Adrenal gland (tissue), 12 donors: ENCODE data around the gene RPS24. TPM values are rescaled to one million over a fixed set of nuclear protein-coding genes. Genes with fewer than 3 reads are reported as not detected.

Experiments used
- DNase-seq, 7 donors: peaks; one replicate each; pipeline ENCODE4 v3.0.0-alpha.2; 2019 to 2020
- H3K27ac ChIP-seq, 5 donors: fragments of 200-600 bp; sonication (generic) in 4 of 5; 1 replicate in 3 of 5; 2 replicates in 2 of 5; pipeline versions ENCODE4 v1.5.1 to v1.8.0; 2016 to 2020; ENCODE audit warnings: mild to moderate bottlenecking in 1 of 5
- H3K27me3 ChIP-seq: fragments of 200-600 bp; 2 replicates; pipeline ENCODE4 v1.8.0; 2021
- H3K36me3 ChIP-seq, 2 donors: fragments of 200-600 bp; replicated peaks in 1 of 2; 1 replicate in 1 of 2; 2 replicates in 1 of 2; pipeline versions ENCODE4 v1.5.1 to v1.8.0; 2018 to 2022
- H3K4me1 ChIP-seq, 2 donors: fragments of 200-600 bp; replicated peaks in 1 of 2; 1 replicate in 1 of 2; 2 replicates in 1 of 2; pipeline versions ENCODE4 v1.5.1 to v1.8.0; 2018 to 2021
- H3K4me3 ChIP-seq, 4 donors: fragments of 200-600 bp; sonication (generic) in 3 of 4; one replicate each; pipeline ENCODE4 v1.5.1; 2016 to 2018
- H3K9me3 ChIP-seq, 3 donors: fragments of 200-600 bp; sonication (generic) in 1 of 3; replicated peaks in 1 of 3; 1 replicate in 2 of 3; 2 replicates in 1 of 3; pipeline versions ENCODE4 v1.5.1 to v1.8.0; 2016 to 2021
- POLR2A ChIP-seq, 2 donors: fragments of 450-650 bp; IDR thresholded peaks; one replicate each; pipeline ENCODE4 v1.6.1; 2017; ENCODE audit warnings: antibody characterized with exemption in 2 of 2, mild to moderate bottlenecking in 2 of 2, moderate library complexity in 1 of 2
- WGBS, 4 donors: extraction: QIAGEN DNeasy Blood & Tissue Kit in 2 of 4; methylation state at CpG; one replicate each; pipeline versions ENCODE4 v1.1.5 to v1.1.7; 2013 to 2017; 5-methylcytosine and 5-hydroxymethylcytosine counted together
- intact Hi-C, 2 donors: fragments of 100-400 bp; cut with DNase I; formaldehyde crosslinking; loops; one replicate each; pipeline versions ENCODE4 v1.14.1 to v1.15.0; 2022 to 2023
- polyA plus RNA-seq, 3 donors: library from polyadenylated mRNA; stranded (reverse); fragments of 200-250 nt in 2 of 3; fragments of 350-450 nt in 1 of 3; fragmentation: Illumina TruSeq in 1 of 3; extraction: RNeasy Lipid Tissue Mini Kit (QIAGEN cat#74804) in 1 of 3; gene quantifications; one replicate each; pipeline ENCODE4 v1.2.3, GENCODE V29; 2013 to 2014
- total RNA-seq, 9 donors: library from RNA; depleted of rRNA in 4 of 9; stranded (reverse); fragments of >200 nt in 4 of 9; fragments of 120-200 nt in 1 of 9; fragmentation: NEBNext Ultra II Directional in 1 of 9; extraction: Animal tissue kit (Norgen Biotek cat#: 25700) in 1 of 9; gene quantifications; one replicate each; pipeline versions ENCODE4 v1.1.0 to v1.2.4, GENCODE V29; 2013 to 2023
- TF ChIP-seq, protein P1 (sequence below), 6 experiments: fragments of 450-650 bp in 4 of 6; fragments of 200-600 bp in 2 of 6; sonication (generic) in 1 of 6; IDR thresholded peaks; 1 replicate in 5 of 6; 2 replicates in 1 of 6; pipeline versions ENCODE4 v1.5.1 to v1.8.0; 2016 to 2021; ENCODE audit warnings: antibody characterized with exemption in 6 of 6, mild to moderate bottlenecking in 2 of 6, moderate library complexity in 1 of 6
- donor health status: healthy with polysubstance abuse.
- donor health status: Bipolar disorder and iron deficiency.
- donor health status: DM: yes; HTN: yes; CAD: no.
- donor health status: DM: no; HTN: no; CAD: no.
- donor health status: DM: no; HTN: no; CAD: no.
- donor health status: DM: yes; HTN: yes; CAD: no.

The RPS24 gene
- total and polyA plus RNA-seq, 12 donors, result 1,129 to 4,974 (median 1,962) TPM

DNA sequence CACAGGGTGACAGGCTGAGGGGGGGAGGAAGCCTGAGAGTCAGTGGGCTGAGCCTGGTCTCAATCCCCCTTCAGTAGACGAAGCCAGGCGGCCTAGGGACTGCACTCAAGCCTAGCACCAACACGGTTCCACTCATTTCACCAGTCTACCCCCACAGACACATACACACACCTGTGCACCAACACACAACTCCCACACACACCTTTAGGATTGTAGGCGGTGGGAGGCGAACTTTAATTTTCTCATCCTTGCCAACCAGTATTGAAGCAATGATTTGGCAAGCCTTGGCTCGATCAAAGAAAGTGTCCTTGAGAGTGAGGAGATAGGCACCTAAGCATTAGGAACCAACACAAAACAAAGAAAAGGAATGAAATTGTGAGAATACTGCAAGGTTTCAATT is 24.0 kb upstream of the RPS24 start:
- Histone ChIP-seq H3K36me3 (peaks cover 0 to 74% of the 10 kb centered on the region in 2 donors), H3K4me3 (no peak overlapping the region), H3K4me1 (peaks cover 0 to 10% of the 10 kb centered on the region in 2 donors), H3K27ac (peak overlapping the region in 1 of 5 donors; percentile 3), H3K27me3 (no peaks in the 10 kb centered on the region), H3K9me3 (no peaks in the 10 kb centered on the region)
- WGBS, 4 donors, result 70 to 81% (median 77%) methylated on average over 6 of the region's 6 CpGs
- intact Hi-C loops, result loop anchor here in 1 of 2 donors (10.0 kb wide), 3 partner anchors 95 to 205 kb away; no protein-coding TSS in a partner anchor
- DNase-seq, result peak in 1 of 7 donors; percentile 24
- no peak for TF ChIP-seq POLR2A (IDR thresholded peaks at IDR 0.05)
- TF ChIP-seq, protein P1, sequence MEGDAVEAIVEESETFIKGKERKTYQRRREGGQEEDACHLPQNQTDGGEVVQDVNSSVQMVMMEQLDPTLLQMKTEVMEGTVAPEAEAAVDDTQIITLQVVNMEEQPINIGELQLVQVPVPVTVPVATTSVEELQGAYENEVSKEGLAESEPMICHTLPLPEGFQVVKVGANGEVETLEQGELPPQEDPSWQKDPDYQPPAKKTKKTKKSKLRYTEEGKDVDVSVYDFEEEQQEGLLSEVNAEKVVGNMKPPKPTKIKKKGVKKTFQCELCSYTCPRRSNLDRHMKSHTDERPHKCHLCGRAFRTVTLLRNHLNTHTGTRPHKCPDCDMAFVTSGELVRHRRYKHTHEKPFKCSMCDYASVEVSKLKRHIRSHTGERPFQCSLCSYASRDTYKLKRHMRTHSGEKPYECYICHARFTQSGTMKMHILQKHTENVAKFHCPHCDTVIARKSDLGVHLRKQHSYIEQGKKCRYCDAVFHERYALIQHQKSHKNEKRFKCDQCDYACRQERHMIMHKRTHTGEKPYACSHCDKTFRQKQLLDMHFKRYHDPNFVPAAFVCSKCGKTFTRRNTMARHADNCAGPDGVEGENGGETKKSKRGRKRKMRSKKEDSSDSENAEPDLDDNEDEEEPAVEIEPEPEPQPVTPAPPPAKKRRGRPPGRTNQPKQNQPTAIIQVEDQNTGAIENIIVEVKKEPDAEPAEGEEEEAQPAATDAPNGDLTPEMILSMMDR (IDR thresholded peaks at IDR 0.05), result no peak

DNA sequence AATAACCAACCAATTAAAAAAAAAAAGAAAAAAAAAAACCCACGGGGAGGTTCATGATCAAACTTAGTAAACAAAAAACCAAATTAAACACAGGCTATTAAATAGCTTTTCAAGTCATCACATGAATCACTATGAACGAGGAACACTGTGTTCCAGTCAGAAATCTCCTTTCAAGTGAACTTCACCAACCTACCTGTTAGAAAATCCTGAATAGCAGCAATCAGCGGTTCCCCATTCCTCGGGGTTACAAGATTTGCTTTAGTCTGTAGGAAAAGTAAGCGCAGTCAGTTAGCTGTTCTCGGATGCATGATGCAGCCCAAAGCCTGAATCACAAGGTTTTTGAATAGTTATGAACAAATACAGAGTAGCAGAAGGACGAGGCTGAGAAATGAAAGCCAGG is 23.4 kb upstream of the RPS24 start:
- H3K36me3 ChIP-seq, result peaks cover 0 to 68% of the 10 kb centered on the region in 2 donors

DNA sequence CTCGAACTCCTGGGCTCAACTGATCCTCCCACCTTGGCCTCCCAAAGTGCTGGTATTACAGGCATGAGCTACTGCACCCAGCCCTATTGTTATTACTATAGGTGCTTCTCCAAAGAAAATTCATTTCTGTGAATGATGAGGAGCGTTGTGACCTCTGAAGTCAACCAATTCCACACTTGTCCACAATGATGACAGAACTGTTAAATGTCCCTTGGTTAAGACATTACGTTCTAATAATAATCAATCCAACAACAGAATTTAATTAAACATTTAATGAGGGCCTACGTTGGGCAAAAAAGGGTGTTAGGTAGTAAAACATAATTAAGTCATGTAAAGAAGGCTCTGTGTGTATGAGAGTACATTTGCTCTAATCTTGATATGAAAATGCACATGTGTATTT is 22.6 kb upstream of the RPS24 start:
- intact Hi-C loops, result loop anchor here in 1 of 2 donors (10.0 kb wide), 1 partner anchor 96 kb away; no protein-coding TSS in a partner anchor
- H3K27me3 ChIP-seq, result no peaks in the 10 kb centered on the region
- whole genome bisulfite sequencing, 4 donors, result 86 to 96% (median 92%) methylated on average over 4 of the region's 4 CpGs

More for the DNA sequence above, 23.4 kb upstream of the RPS24 start:
- DNase-seq, result no peak
- Histone ChIP-seq H3K27ac (peak overlapping the region in 1 of 5 donors; percentile 34), H3K4me3 (no peak overlapping the region), H3K27me3 (no peaks in the 10 kb centered on the region), H3K4me1 (peaks cover 0 to 10% of the 10 kb centered on the region in 2 donors), H3K9me3 (no peaks in the 10 kb centered on the region)
- no peak for TF ChIP-seq POLR2A (IDR thresholded peaks at IDR 0.05)
- TF ChIP-seq, protein P1 (IDR thresholded peaks at IDR 0.05), result no peak
- 81 to 91% (median 87%) methylated on average over 7 of the region's 7 CpGs for WGBS, 4 donors
- intact Hi-C loops, result loop anchor here in 1 of 2 donors (10.0 kb wide), 1 partner anchor 95 kb away; no protein-coding TSS in a partner anchor

DNA sequence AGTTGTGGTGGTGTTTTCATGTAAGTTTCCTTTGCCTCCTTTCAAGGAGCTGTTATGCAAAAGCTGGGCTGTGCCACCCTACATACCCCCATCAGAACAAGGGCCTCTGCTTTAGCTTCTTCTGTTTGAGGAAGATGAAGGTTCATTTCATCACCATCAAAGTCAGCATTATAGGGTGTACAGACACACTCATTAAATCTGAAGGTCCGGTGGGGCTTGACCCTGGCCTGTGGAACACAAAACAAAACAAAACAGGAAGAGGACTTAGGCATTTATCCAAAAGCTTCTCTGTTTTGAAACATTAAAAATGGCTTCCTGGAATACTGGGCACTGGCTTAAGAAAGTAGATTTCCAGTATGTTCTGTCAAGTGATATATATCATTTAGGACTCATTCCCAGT is 20.1 kb upstream of the RPS24 start:
- Histone ChIP-seq H3K27me3 (no peaks in the 10 kb centered on the region), H3K27ac (peak overlapping the region in 1 of 5 donors; percentile 29), H3K36me3 (peaks cover 0 to 68% of the 10 kb centered on the region in 2 donors), H3K9me3 (no peaks in the 10 kb centered on the region), H3K4me3 (no peak overlapping the region), H3K4me1 (peaks cover 0 to 10% of the 10 kb centered on the region in 2 donors)
- TF ChIP-seq, protein P1 (IDR thresholded peaks at IDR 0.05), result no peak
- no peak for TF ChIP-seq POLR2A (IDR thresholded peaks at IDR 0.05)
- 15 to 29% (median 22%) methylated on average over 1 of the region's 1 CpG for WGBS, 4 donors
- DNase-seq, result peak in 1 of 7 donors; percentile 38
- intact Hi-C loops, result loop anchor here in 1 of 2 donors (10.0 kb wide), 1 partner anchor 99 kb away; no protein-coding TSS in a partner anchor

More for the DNA sequence above, 22.6 kb upstream of the RPS24 start:
- no peaks in the 10 kb centered on the region for H3K9me3 ChIP-seq
- TF ChIP-seq POLR2A (IDR thresholded peaks at IDR 0.05), result no peak
- TF ChIP-seq, protein P1 (IDR thresholded peaks at IDR 0.05), result no peak
- no peak for DNase-seq
- no peak overlapping the region for H3K4me3 ChIP-seq
- peaks cover 0 to 66% of the 10 kb centered on the region in 2 donors for H3K36me3 ChIP-seq
- peaks cover 0 to 10% of the 10 kb centered on the region in 2 donors for H3K4me1 ChIP-seq
- H3K27ac ChIP-seq, result no peak overlapping the region
